GM21528 (cell line): ENCODE measurements around the gene MOB1A.
A peak's percentile ranks its signal among the peaks of the same experiment; 100 is the strongest.
"Not testable (repeated sequence)": the region's sequence is repeated elsewhere in the genome, so short reads cannot be mapped to it uniquely, and the experiment has no call there.

Experiments used
- ATAC-seq: cut with Tn5 transposase; IDR thresholded peaks from one replicate; pipeline ENCODE4 v1.9.1; 2021; ENCODE audit warnings: mild to moderate bottlenecking, moderate library complexity; ENCODE audit not compliant: unreplicated experiment, low FRiP score

Gene MOB1A

GRCh38 chr2:74178211-74179062 lies at the start of gene MOB1A:
Gene MOB1A (minus strand): TSS chr2:74178879. CDS start chr2:74178674, 205 bp downstream.
- peak; percentile 77 for ATAC-seq

- ATAC-seq: no peak
Measured at GRCh38 chr2:74227646-74228045, 49.0 kb upstream of the MOB1A start.

- no peak for ATAC-seq
Measured at GRCh38 chr2:74226648-74227213, 48.1 kb upstream of the MOB1A start.

GRCh38 chr2:74225698-74226459 lies 47.2 kb upstream of the MOB1A start:
- no peak for ATAC-seq

GRCh38 chr2:74223941-74224770 lies 45.5 kb upstream of the MOB1A start:
- no peak for ATAC-seq

GRCh38 chr2:74222300-74222650 lies 43.6 kb upstream of the MOB1A start:
- no peak for ATAC-seq

- no peak for ATAC-seq
Measured at GRCh38 chr2:74221604-74222299, 43.1 kb upstream of the MOB1A start.

GRCh38 chr2:74221091-74221490 lies 42.4 kb upstream of the MOB1A start:
- ATAC-seq: no peak

GRCh38 chr2:74219846-74220486 lies 41.3 kb upstream of the MOB1A start:
- ATAC-seq: no peak

- ATAC-seq: no peak
Measured at GRCh38 chr2:74216642-74217041, 38.0 kb upstream of the MOB1A start.

- not testable (repeated sequence) for ATAC-seq
Measured at GRCh38 chr2:74215771-74216170, 37.1 kb upstream of the MOB1A start.

- ATAC-seq: no peak
Measured at GRCh38 chr2:74212702-74213410, 34.2 kb upstream of the MOB1A start.

GRCh38 chr2:74206180-74206688 lies 27.6 kb upstream of the MOB1A start:
- peak; percentile 49 for ATAC-seq

GRCh38 chr2:74205596-74205995 lies 26.9 kb upstream of the MOB1A start:
- peak; percentile 46 for ATAC-seq

GRCh38 chr2:74205113-74205512 lies 26.4 kb upstream of the MOB1A start:
- ATAC-seq: no peak

GRCh38 chr2:74204436-74204835 lies 25.8 kb upstream of the MOB1A start:
- ATAC-seq: no peak

- no peak for ATAC-seq
Measured at GRCh38 chr2:74201596-74201995, 22.9 kb upstream of the MOB1A start.

- ATAC-seq: no peak
Measured at GRCh38 chr2:74201196-74201595, 22.5 kb upstream of the MOB1A start.

GRCh38 chr2:74199871-74200305 lies 21.2 kb upstream of the MOB1A start:
- ATAC-seq: no peak
